ENCODE measurements around the gene LPP. TPM values are rescaled to one million over a fixed set of nuclear protein-coding genes. Genes with fewer than 3 reads are reported as not detected.

LPP gene
- total and polyA plus RNA-seq, 2 of the 4 experiments (the other 2 are of a cell fraction), result 16.0 to 130 TPM

DNA sequence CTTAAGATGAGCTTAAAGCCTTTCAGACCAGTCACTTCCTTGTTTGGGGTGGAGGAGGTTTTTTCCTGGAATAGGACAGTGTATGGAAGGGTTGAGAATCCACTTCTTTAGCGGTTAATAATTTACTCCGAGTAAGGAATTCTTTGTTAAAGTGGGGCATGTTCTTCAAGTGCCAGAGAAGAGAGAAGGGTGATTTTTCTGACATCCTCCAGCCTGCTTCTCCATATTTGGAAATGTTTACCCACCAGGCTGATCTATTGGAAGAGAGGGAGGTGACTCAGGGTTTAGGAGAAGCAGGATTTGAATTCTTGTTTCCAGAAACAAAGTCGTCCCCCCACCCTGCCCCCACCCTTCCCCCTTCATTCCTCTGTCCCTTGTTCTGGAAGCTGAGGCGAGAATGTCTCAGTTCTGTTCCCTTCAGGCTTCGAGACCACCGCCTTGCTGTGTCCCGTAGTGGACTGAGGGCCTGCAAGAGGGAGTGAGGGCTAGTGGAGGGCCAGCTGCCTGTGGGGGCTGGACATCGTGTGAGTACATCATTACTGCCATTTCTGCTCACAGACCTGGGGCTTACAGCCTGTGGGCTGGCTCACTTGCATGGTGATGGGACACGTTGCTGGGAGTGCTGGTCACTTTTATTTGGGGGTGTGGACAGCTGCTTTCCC, 58.5 kb downstream of the LPP start:
- Histone ChIP-seq H4K8ac (ENCODE audit: low read depth in 2 of 2, low read length in 2 of 2) (peak overlapping the region; percentile 94 to 100), H3K56ac (ENCODE audit: extremely low read depth, insufficient read depth, low read length) (peak overlapping the region; percentile 96), H3K18ac (ENCODE audit: low read depth, low read length) (peak overlapping the region; percentile 100), H3K27me3 (ENCODE audit: control insufficient read depth, insufficient read depth, low read length) (no peaks in the 10 kb centered on the region), H3K9me3 (ENCODE audit: control insufficient read depth, insufficient read depth, low read length) (no peaks in the 10 kb centered on the region), H2BK20ac (ENCODE audit: low read depth, low read length) (peak overlapping the region; percentile 99), H4K5ac (ENCODE audit: low read depth, low read length) (peak overlapping the region; percentile 99), H3K9ac (ENCODE audit: low read depth, low read length) (peak overlapping the region; percentile 96), H3K14ac (replicated peaks; ENCODE audit: low read depth, low read length) (peak overlapping the region; percentile 98), H3K9me1 (ENCODE audit: insufficient read depth, low read length) (peaks cover 32% of the 10 kb centered on the region), H2BK120ac (ENCODE audit: low read depth, low read length) (peak overlapping the region; percentile 99), H3K36me3 (ENCODE audit: control insufficient read depth, insufficient read depth, low read length) (peaks cover 16% of the 10 kb centered on the region), H2AFZ (replicated peaks; ENCODE audit: low read length, poor library complexity) (peak overlapping the region; percentile 84), H3K79me1 (ENCODE audit: low read depth in 1 of 2, low read length in 2 of 2) (peaks cover 48 to 91% of the 10 kb centered on the region in 2 experiments), H4K91ac (ENCODE audit: insufficient read depth, low read depth, low read length) (peak overlapping the region; percentile 100), H4K20me1 (ENCODE audit: insufficient read depth, low read length) (peaks cover 21% of the 10 kb centered on the region; the same call in 1 of the 2 replicates), H2AK5ac (ENCODE audit: low read depth, low read length) (peak overlapping the region; percentile 100), H2BK5ac (ENCODE audit: low read depth, low read length, poor library complexity, severe bottlenecking) (peak overlapping the region; percentile 100), H3K4me2 (ENCODE audit: low read depth, low read length) (peak overlapping the region; percentile 74), H3K4me1 (ENCODE audit: control insufficient read depth, insufficient read depth, low read length) (peaks cover 42% of the 10 kb centered on the region), H3K27ac (ENCODE audit: insufficient read depth, low read length) (peak overlapping the region; percentile 100), H2BK15ac (ENCODE audit: low read depth, low read length) (peak overlapping the region; percentile 87; the same call in 2 of the 3 replicates), H3K23ac (ENCODE audit: low read depth, low read length) (peak overlapping the region; percentile 100), H2AK9ac (replicated peaks; ENCODE audit: low read depth, low read length, poor library complexity) (peak overlapping the region; percentile 99), H3K4ac (ENCODE audit: low read depth, low read length) (peak overlapping the region; percentile 100), H3K4me3 (ENCODE audit: insufficient read depth, low read depth, low read length) (peak overlapping the region; percentile 43)
- ATAC-seq (ENCODE audit: low read depth), result peak; percentile 67
- no TSS peak for BruUV-seq (replicated peaks)
- DNase-seq, result peak; percentile 89
- POLR2A ChIA-PET (ENCODE audit: unreplicated experiment), result no interaction called here
- TF ChIP-seq MAZ (IDR thresholded peaks at IDR 0.05; ENCODE audit: borderline replicate concordance, low read depth, low read length) (peak; percentile 36; the same call in 1 of the 2 replicates), CEBPB (IDR thresholded peaks at IDR 0.05; ENCODE audit: low read depth, low read length) (no peak)
- 70% methylated on average over 4 of the region's 9 CpGs; no CpG with 5 or more reads in 1 of the 2 experiments for WGBS, 2 experiments (ENCODE audit: extremely low coverage in 2 of 2, insufficient read length in 1 of 2)
- in situ Hi-C loops (cut with MboI; ENCODE audit: low sequenced_read_pairs) (no loop called here), intact Hi-C loops (cut with micrococcal nuclease) (loop anchor here (1.0 to 2.0 kb wide), 2 partner anchors 54 to 58 kb away; partner anchors contain the start of gene LPP), dilution Hi-C loops (cut with HindIII; ENCODE audit: low sequenced_read_pairs, unreplicated experiment) (no loop called here)
- CTCF ChIA-PET, result no interaction called here
